GM18498 (cell line): ENCODE data around the gene PARP3.
A peak's percentile ranks its signal among the peaks of the same experiment; 100 is the strongest.

Source experiments
- ATAC-seq: cut with Tn5 transposase; IDR thresholded peaks from one replicate; pipeline ENCODE4 v1.9.1; 2021; ENCODE audit warnings: mild to moderate bottlenecking, moderate library complexity; ENCODE audit not compliant: unreplicated experiment

The PARP3 gene

GRCh38 chr3:51966016-51966415 lies 23.9 kb downstream of the PARP3 start:
- no peak for ATAC-seq

GRCh38 chr3:51966486-51966885 lies 24.3 kb downstream of the PARP3 start:
- ATAC-seq, result no peak

- ATAC-seq, result peak; percentile 42
Measured at GRCh38 chr3:51966922-51967383, 24.8 kb downstream of the PARP3 start.

GRCh38 chr3:51967384-51968169 lies 25.4 kb downstream of the PARP3 start, which contains the start of gene PCBP4:
TSS of gene PCBP4 (minus strand) at chr3:51967454. CDS start at chr3:51961240, 6,214 bp downstream.
- peak; percentile 67 for ATAC-seq

- ATAC-seq, result no peak
Measured at GRCh38 chr3:51968170-51968775, 26.1 kb downstream of the PARP3 start.

GRCh38 chr3:51968883-51969678 lies 26.9 kb downstream of the PARP3 start:
- ATAC-seq, result no peak

- no peak for ATAC-seq
Measured at GRCh38 chr3:51969841-51970240, 27.7 kb downstream of the PARP3 start.

GRCh38 chr3:51970606-51971300 lies 28.6 kb downstream of the PARP3 start:
- ATAC-seq, result no peak

- no peak for ATAC-seq
Measured at GRCh38 chr3:51971350-51971749, 29.2 kb downstream of the PARP3 start.

- peak; percentile 3 for ATAC-seq
Measured at GRCh38 chr3:51974277-51974962, 32.3 kb downstream of the PARP3 start.

- peak; percentile 65 for ATAC-seq
Measured at GRCh38 chr3:51974963-51975851, 33.0 kb downstream of the PARP3 start, which contains the start of gene ABHD14A. TSS of gene ABHD14A (plus strand) at chr3:51975064. CDS start at chr3:51975136, 72 bp downstream.

GRCh38 chr3:51975852-51976549 lies 33.8 kb downstream of the PARP3 start:
- no peak for ATAC-seq

GRCh38 chr3:51977446-51978142 lies 35.4 kb downstream of the PARP3 start:
- no peak for ATAC-seq

- ATAC-seq, result no peak
Measured at GRCh38 chr3:51978143-51978502, 36.0 kb downstream of the PARP3 start.

- no peak for ATAC-seq
Measured at GRCh38 chr3:51980253-51980652, 38.1 kb downstream of the PARP3 start.

- ATAC-seq, result peak; percentile 53
Measured at GRCh38 chr3:51982352-51982837, 40.2 kb downstream of the PARP3 start.

- peak; percentile 81 for ATAC-seq
Measured at GRCh38 chr3:51982838-51983577, 40.8 kb downstream of the PARP3 start, which contains the start of gene ACY1. TSS of gene ACY1 (plus strand) at chr3:51983535. CDS start at chr3:51984065, 530 bp downstream.
